Body of pancreas (tissue), 4 donors: ENCODE measurements around the gene EYA4. TPM values are rescaled to one million over a fixed set of nuclear protein-coding genes. Genes with fewer than 3 reads are reported as not detected.

Source experiments
- ATAC-seq: fragments of 150-250 bp; one replicate; pipeline ENCODE4 v1.9.1; 2016
- DNase-seq, 4 donors: peaks; one replicate each; pipeline ENCODE4 v3.0.0-alpha.2; 2019
- H3K27ac ChIP-seq, 4 donors: fragments of 200-600 bp; sonication (generic); 1 replicate in 3 of 4; 2 replicates in 1 of 4; pipeline versions ENCODE4 v1.5.1 to v1.6.1; 2016 to 2019; ENCODE audit warnings: mild to moderate bottlenecking in 1 of 4, mixed read lengths in 1 of 4, moderate library complexity in 1 of 4
- H3K27me3 ChIP-seq, 2 donors: fragments of 200-600 bp; sonication (generic); one replicate each; pipeline ENCODE4 v1.6.0; 2016; ENCODE audit warnings: mild to moderate bottlenecking in 1 of 2
- H3K36me3 ChIP-seq, 2 donors: fragments of 200-600 bp; sonication (generic); replicated peaks in 1 of 2; 2 replicates each; pipeline ENCODE4 v1.5.1; 2016; ENCODE audit warnings: low read depth in 2 of 2; ENCODE audit not compliant: insufficient read depth in 1 of 2
- H3K4me1 ChIP-seq: fragments of 200-600 bp; sonication (generic); one replicate; pipeline ENCODE4 v1.6.0; 2016
- H3K4me3 ChIP-seq, 2 donors: fragments of 200-600 bp; sonication (generic); 1 replicate in 1 of 2; 2 replicates in 1 of 2; pipeline ENCODE4 v1.5.1; 2016 to 2019
- H3K9me3 ChIP-seq, 3 donors: fragments of 200-600 bp; sonication (generic); 1 replicate in 2 of 3; 2 replicates in 1 of 3; pipeline ENCODE4 v1.5.1; 2016
- CTCF ChIP-seq, 7 experiments: fragments of 450-650 bp in 4 of 7; fragments of 200-600 bp in 3 of 7; sonication (generic) in 3 of 7; IDR thresholded peaks; one replicate each; pipeline ENCODE4 v1.5.1; 2016 to 2019; ENCODE audit warnings: antibody characterized with exemption in 7 of 7
- POLR2A ChIP-seq, 3 donors: fragments of 450-650 bp; IDR thresholded peaks; one replicate each; pipeline ENCODE4 v1.6.1; 2016; ENCODE audit warnings: antibody characterized with exemption in 3 of 3, mild to moderate bottlenecking in 2 of 3
- WGBS, 2 donors: methylation state at CpG; one replicate each; pipeline ENCODE4 v1.1.5; 2017; 5-methylcytosine and 5-hydroxymethylcytosine counted together
- intact Hi-C: fragments of 100-400 bp; cut with DNase I; formaldehyde crosslinking; loops from one replicate; pipeline ENCODE4 v1.15.1; 2023
- total RNA-seq, 2 donors: library from RNA; depleted of rRNA; stranded (reverse); fragments of >200 nt; gene quantifications; one replicate each; pipeline ENCODE4 v1.1.0, GENCODE V29; 2016

Gene EYA4
- total RNA-seq, 2 donors from 2014 or later: 0.26 to 5.3 TPM

GRCh38 chr6:133353061-133353460 is 111.9 kb downstream of the EYA4 start:
- H3K27ac ChIP-seq: no peak overlapping the region
- 27 to 52% methylated on average over 1 of the region's 1 CpG for WGBS, 2 donors
- no peaks in the 10 kb centered on the region for H3K4me1 ChIP-seq
- H3K27me3 ChIP-seq: no peaks in the 10 kb centered on the region
- H3K4me3 ChIP-seq: no peak overlapping the region
- DNase-seq: no peak
- intact Hi-C loops: no loop called here
- TF ChIP-seq POLR2A (IDR thresholded peaks at IDR 0.05) (no peak), CTCF (IDR thresholded peaks at IDR 0.05) (no peak)
- no peak for ATAC-seq
- no peaks in the 10 kb centered on the region for H3K9me3 ChIP-seq
- no peaks in the 10 kb centered on the region for H3K36me3 ChIP-seq

DNA sequence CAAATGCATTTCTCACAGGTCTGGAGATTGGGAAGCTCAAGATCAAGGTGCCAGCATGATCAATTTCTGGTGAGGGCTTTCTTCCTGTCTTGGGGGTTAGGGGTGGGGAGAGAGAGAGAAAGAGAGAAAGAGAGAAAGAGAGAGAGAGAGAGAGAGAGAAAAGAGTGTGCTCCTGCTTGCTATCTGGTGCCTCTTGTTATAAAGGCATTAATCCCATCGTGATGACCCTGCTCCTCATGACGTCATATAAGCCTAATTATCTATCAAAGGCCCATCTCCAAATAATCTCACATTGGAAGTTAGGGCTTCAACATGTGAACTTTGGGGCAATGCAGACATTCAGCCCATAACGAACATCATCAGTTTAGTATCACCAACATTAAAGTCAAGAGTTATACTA is 114.8 kb downstream of the EYA4 start:
- H3K4me1 ChIP-seq: no peaks in the 10 kb centered on the region
- ATAC-seq: no peak
- DNase-seq: no peak
- no peaks in the 10 kb centered on the region for H3K36me3 ChIP-seq
- H3K27ac ChIP-seq: no peak overlapping the region
- no peaks in the 10 kb centered on the region for H3K27me3 ChIP-seq
- intact Hi-C loops: no loop called here
- H3K9me3 ChIP-seq: no peaks in the 10 kb centered on the region
- no peak overlapping the region for H3K4me3 ChIP-seq
- WGBS, 2 donors: 61 to 67% methylated on average over 3 of the region's 3 CpGs
- TF ChIP-seq POLR2A (IDR thresholded peaks at IDR 0.05) (no peak), CTCF (IDR thresholded peaks at IDR 0.05) (no peak)

DNA sequence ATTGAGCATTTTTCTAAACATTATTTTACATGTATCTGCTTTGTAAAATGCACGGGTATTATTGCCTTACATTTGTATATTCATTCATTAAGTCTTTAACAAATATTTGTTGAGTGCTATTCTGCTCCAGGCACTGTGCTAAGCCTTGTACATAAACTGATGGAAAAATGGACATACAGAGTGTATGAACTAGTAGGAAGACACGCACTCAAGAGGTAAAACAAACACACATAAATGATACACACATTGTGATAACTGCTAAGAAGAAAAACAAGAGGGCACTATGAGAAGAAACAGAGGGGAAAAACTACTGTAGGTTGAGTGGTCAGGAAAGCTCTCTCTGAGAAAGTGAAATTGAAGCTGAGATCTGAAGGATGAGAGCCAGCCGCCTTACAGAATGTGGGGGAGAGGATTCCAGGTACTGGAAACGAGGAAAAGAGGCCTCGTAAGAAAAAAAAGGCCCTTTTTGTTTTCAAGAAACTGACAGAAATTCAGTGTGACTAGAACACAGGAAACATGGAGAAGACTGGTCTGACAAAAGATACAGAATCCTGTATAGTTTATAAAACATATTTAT is 117.5 kb downstream of the EYA4 start:
- no peak for ATAC-seq
- Histone ChIP-seq H3K4me3 (no peak overlapping the region), H3K4me1 (no peaks in the 10 kb centered on the region), H3K9me3 (no peaks in the 10 kb centered on the region), H3K36me3 (no peaks in the 10 kb centered on the region), H3K27ac (no peak overlapping the region), H3K27me3 (no peaks in the 10 kb centered on the region)
- DNase-seq: no peak
- TF ChIP-seq CTCF (IDR thresholded peaks at IDR 0.05) (no peak), POLR2A (IDR thresholded peaks at IDR 0.05) (no peak)
- 66 to 68% methylated on average over 5 of the region's 5 CpGs for WGBS, 2 donors
- intact Hi-C loops: no loop called here

DNA sequence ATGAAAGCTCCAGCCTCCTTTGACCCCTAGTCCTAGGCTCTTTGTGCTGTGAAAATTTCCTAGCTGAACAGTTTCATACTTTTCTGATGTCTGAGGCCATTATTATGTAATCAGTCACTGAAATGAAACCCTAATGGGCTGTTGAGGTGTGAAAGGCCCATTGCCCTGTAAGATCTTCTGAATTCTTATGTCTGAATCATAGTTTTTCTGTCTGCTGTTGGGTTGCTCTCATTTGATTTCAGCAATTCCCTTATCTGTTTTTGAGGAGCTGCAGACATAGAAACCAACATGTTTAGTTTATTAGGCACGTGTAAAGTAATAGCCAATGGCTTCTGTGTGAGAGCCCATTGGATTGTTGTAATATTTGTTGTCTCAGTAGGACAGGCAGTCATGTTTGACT is 118.1 kb downstream of the EYA4 start:
- no peaks in the 10 kb centered on the region for H3K27me3 ChIP-seq
- H3K4me1 ChIP-seq: no peaks in the 10 kb centered on the region
- DNase-seq (no peak), ATAC-seq (no peak)
- H3K36me3 ChIP-seq: no peaks in the 10 kb centered on the region
- no peak for TF ChIP-seq CTCF (IDR thresholded peaks at IDR 0.05)
- intact Hi-C loops: no loop called here
- H3K27ac ChIP-seq: no peak overlapping the region
- no peaks in the 10 kb centered on the region for H3K9me3 ChIP-seq
- H3K4me3 ChIP-seq: no peak overlapping the region
- 59 to 62% methylated on average over 1 of the region's 1 CpG for WGBS, 2 donors

DNA sequence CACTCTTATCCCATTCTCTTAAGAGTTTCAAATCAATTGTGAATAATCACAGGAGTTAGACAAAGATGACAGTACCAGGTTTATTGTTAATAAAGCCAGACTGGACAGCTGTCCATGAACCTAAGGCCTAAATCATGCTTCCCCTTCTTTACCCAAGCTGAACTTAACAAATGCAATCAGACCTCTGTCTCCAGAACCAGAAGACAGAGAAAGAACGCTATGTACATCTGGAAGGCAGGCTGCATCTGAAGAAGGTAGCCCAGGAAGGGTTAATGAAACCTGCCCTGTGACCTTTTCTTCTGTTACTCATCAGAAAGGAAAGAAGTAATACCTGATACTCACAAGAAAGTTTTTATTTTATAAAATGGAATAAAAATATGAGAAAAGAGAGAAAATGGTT is 118.6 kb downstream of the EYA4 start:
- H3K27ac ChIP-seq: no peak overlapping the region
- H3K9me3 ChIP-seq: no peaks in the 10 kb centered on the region
- H3K4me1 ChIP-seq: no peaks in the 10 kb centered on the region
- no peaks in the 10 kb centered on the region for H3K27me3 ChIP-seq
- H3K4me3 ChIP-seq: no peak overlapping the region
- 84 to 95% methylated on average over 1 of the region's 1 CpG for WGBS, 2 donors
- intact Hi-C loops: no loop called here
- TF ChIP-seq CTCF (IDR thresholded peaks at IDR 0.05): no peak
- TF ChIP-seq POLR2A (IDR thresholded peaks at IDR 0.05): no peak
- no peak for DNase-seq
- no peak for ATAC-seq
- no peaks in the 10 kb centered on the region for H3K36me3 ChIP-seq
